Measurements from ENCODE around the gene FAM120A.

DNA sequence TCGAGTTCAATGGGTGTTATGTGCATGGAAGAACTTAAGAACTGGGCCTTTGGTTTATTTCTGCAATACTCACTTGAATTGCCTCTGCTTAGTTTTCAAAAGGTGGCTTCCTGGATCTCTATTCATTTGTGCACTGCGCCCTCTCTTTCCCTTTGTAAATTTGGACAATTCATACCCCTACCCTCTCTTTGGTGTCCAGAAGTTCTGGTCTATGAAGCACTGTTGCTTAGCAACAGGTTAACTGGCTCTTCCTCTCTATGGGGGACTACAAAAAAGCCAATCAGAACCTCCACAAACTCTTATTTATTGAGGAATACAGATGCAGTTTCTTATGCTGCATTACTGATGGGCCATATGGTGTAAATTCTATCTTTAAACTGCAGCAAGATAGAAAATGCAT lies 13.5 kb upstream of the FAM120A start:
- TF ChIP-seq, protein P1, sequence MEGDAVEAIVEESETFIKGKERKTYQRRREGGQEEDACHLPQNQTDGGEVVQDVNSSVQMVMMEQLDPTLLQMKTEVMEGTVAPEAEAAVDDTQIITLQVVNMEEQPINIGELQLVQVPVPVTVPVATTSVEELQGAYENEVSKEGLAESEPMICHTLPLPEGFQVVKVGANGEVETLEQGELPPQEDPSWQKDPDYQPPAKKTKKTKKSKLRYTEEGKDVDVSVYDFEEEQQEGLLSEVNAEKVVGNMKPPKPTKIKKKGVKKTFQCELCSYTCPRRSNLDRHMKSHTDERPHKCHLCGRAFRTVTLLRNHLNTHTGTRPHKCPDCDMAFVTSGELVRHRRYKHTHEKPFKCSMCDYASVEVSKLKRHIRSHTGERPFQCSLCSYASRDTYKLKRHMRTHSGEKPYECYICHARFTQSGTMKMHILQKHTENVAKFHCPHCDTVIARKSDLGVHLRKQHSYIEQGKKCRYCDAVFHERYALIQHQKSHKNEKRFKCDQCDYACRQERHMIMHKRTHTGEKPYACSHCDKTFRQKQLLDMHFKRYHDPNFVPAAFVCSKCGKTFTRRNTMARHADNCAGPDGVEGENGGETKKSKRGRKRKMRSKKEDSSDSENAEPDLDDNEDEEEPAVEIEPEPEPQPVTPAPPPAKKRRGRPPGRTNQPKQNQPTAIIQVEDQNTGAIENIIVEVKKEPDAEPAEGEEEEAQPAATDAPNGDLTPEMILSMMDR (IDR thresholded peaks at IDR 0.05; ENCODE audit: insufficient read depth, low read depth, low read length) = no peak
- TF ChIP-seq EZH2 (IDR thresholded peaks at IDR 0.05; ENCODE audit: insufficient read depth, low read length) = no peak
